ENCODE results near the gene SLC9A8.
"Not testable (repeated sequence)": the region's sequence is repeated elsewhere in the genome, so short reads cannot be mapped to it uniquely, and the experiment has no call there.

- TF ChIP-seq CTCF (IDR thresholded peaks at IDR 0.05; ENCODE audit: insufficient read depth, low read depth, low read length); EZH2 (IDR thresholded peaks at IDR 0.05; ENCODE audit: insufficient read depth, low read length): not testable (repeated sequence)
Observed at GRCh38 chr20:49782439-49782838, 30.2 kb upstream of the SLC9A8 start.

Measured in astrocyte (in vitro differentiated cells and primary cell).